HEK293 (cell line): ENCODE results near the gene GEN1.

Experiments used
- CTCF ChIA-PET: fragments of 350-600 bp; formaldehyde crosslinking; extraction: SDS; loops from one replicate; lab custom pipeline; 2021; ENCODE audit warnings: antibody characterized with exemption; lab: Yijun Ruan, JAX
- POLR2A ChIA-PET: fragments of 300-600 bp; formaldehyde crosslinking; extraction: SDS; loops from one replicate; lab custom pipeline; 2020; ENCODE audit warnings: antibody characterized with exemption, inconsistent platforms; lab: Yijun Ruan, JAX
- H3K27ac ChIP-seq: fragments of 200-500 bp; sonication (Bioruptor generic); 2 replicates; pipeline ENCODE4 v1.5.1; 2014; ENCODE audit warnings: low read depth, low read length, control low read depth, inconsistent platforms; ENCODE audit errors: extremely low read depth
- H3K36me3 ChIP-seq, 2 experiments: fragments of 200-500 bp in 1 of 2; sonication (Bioruptor generic) in 1 of 2; 1 replicate in 1 of 2; 2 replicates in 1 of 2; pipeline ENCODE4 v1.5.1; 2014 to 2017; ENCODE audit warnings: inconsistent platforms in 2 of 2, low read length in 2 of 2; ENCODE audit not compliant: control insufficient read depth in 2 of 2, insufficient read depth in 1 of 2
- H3K4me1 ChIP-seq: fragments of 200-500 bp; sonication (Bioruptor generic); 2 replicates; pipeline ENCODE4 v1.5.1; 2014; ENCODE audit warnings: mild to moderate bottlenecking, low read length, inconsistent platforms; ENCODE audit not compliant: control insufficient read depth, insufficient read depth
- H3K4me3 ChIP-seq: 2 replicates; pipeline ENCODE4 v1.5.1; 2011; ENCODE audit warnings: low read depth, mild to moderate bottlenecking, control low read depth, low read length, moderate library complexity
- H3K9me3 ChIP-seq: fragments of 200-500 bp; sonication (Bioruptor generic); 2 replicates; pipeline ENCODE4 v1.5.1; 2014; ENCODE audit warnings: low read depth, low read length, inconsistent platforms; ENCODE audit not compliant: control insufficient read depth, insufficient read depth
- BCL6B ChIP-seq: fragments of 450-650 bp; formaldehyde crosslinking; IDR thresholded peaks from 2 replicates; pipeline ENCODE4 v1.5.1; 2017; ENCODE audit warnings: missing biosample characterization, missing genetic modification characterization
- HOXD13 ChIP-seq: sonication (generic); formaldehyde crosslinking; IDR thresholded peaks from 2 replicates; pipeline ENCODE4 v1.8.0; 2022; ENCODE audit warnings: missing genetic modification reagents, borderline replicate concordance
- IKZF3 ChIP-seq: fragments of 450-650 bp; IDR thresholded peaks from 2 replicates; pipeline ENCODE4 v1.5.0; 2018; ENCODE audit warnings: missing biosample characterization, mild to moderate bottlenecking, missing genetic modification characterization, moderate library complexity
- MZF1 ChIP-seq: fragments of 450-650 bp; formaldehyde crosslinking; IDR thresholded peaks from 2 replicates; pipeline ENCODE4 v1.5.1; 2017; ENCODE audit warnings: missing biosample characterization, missing genetic modification characterization, borderline replicate concordance
- YY1 ChIP-seq: fragments of 450-650 bp; formaldehyde crosslinking; IDR thresholded peaks from 2 replicates; pipeline ENCODE4 v1.5.1; 2018; ENCODE audit warnings: missing biosample characterization, missing genetic modification characterization
- ZBTB17 ChIP-seq: fragments of 450-650 bp; formaldehyde crosslinking; IDR thresholded peaks from 2 replicates; pipeline ENCODE4 v1.5.1; 2016; ENCODE audit warnings: missing biosample characterization, missing genetic modification characterization
- ZBTB20 ChIP-seq: fragments of 450-650 bp; formaldehyde crosslinking; IDR thresholded peaks from 2 replicates; pipeline ENCODE4 v1.5.1; 2016; ENCODE audit warnings: missing biosample characterization, missing genetic modification characterization
- ZBTB21 ChIP-seq: fragments of 450-650 bp; formaldehyde crosslinking; IDR thresholded peaks from 2 replicates; pipeline ENCODE4 v1.5.1; 2017; ENCODE audit warnings: missing biosample characterization, missing genetic modification characterization
- ZEB2 ChIP-seq: fragments of 450-650 bp; formaldehyde crosslinking; IDR thresholded peaks from 2 replicates; pipeline ENCODE4 v1.5.1; 2016; ENCODE audit warnings: missing biosample characterization, missing genetic modification characterization
- ZNF138 ChIP-seq: fragments of 450-650 bp; formaldehyde crosslinking; IDR thresholded peaks from 2 replicates; pipeline ENCODE4 v1.5.1; 2016; ENCODE audit warnings: missing biosample characterization, missing genetic modification characterization, borderline replicate concordance
- ZNF148 ChIP-seq: fragments of 450-650 bp; formaldehyde crosslinking; IDR thresholded peaks from 2 replicates; pipeline ENCODE4 v1.5.0; 2017; ENCODE audit warnings: missing biosample characterization, missing genetic modification characterization, borderline replicate concordance
- ZNF157 ChIP-seq: fragments of 450-650 bp; formaldehyde crosslinking; IDR thresholded peaks from 2 replicates; pipeline ENCODE4 v1.5.1; 2016; ENCODE audit warnings: missing biosample characterization, missing genetic modification characterization
- ZNF169 ChIP-seq: fragments of 450-650 bp; formaldehyde crosslinking; IDR thresholded peaks from 2 replicates; pipeline ENCODE4 v1.5.1; 2016; ENCODE audit warnings: missing biosample characterization, missing genetic modification characterization
- ZNF18 ChIP-seq: fragments of 450-650 bp; formaldehyde crosslinking; IDR thresholded peaks from 2 replicates; pipeline ENCODE4 v1.5.1; 2016; ENCODE audit warnings: missing biosample characterization, missing genetic modification characterization
- ZNF184 ChIP-seq: fragments of 450-650 bp; IDR thresholded peaks from 2 replicates; pipeline ENCODE4 v1.5.1; 2018; ENCODE audit warnings: missing biosample characterization, mild to moderate bottlenecking, missing genetic modification characterization
- ZNF19 ChIP-seq: fragments of 450-650 bp; formaldehyde crosslinking; IDR thresholded peaks from 2 replicates; pipeline ENCODE4; 2016; ENCODE audit warnings: missing biosample characterization, missing genetic modification characterization, low read depth
- ZNF23 ChIP-seq: fragments of 450-650 bp; formaldehyde crosslinking; IDR thresholded peaks from 2 replicates; pipeline ENCODE4 v1.5.1; 2016; ENCODE audit warnings: missing biosample characterization, missing genetic modification characterization, borderline replicate concordance
- ZNF292 ChIP-seq: fragments of 450-650 bp; formaldehyde crosslinking; IDR thresholded peaks from 2 replicates; pipeline ENCODE4 v1.5.1; 2016; ENCODE audit warnings: low read depth, missing biosample characterization, missing genetic modification characterization, borderline replicate concordance
- ZNF391 ChIP-seq: fragments of 450-650 bp; formaldehyde crosslinking; IDR thresholded peaks from 2 replicates; pipeline ENCODE4 v1.5.1; 2016; ENCODE audit warnings: low read depth, missing biosample characterization, missing genetic modification characterization, borderline replicate concordance
- ZNF423 ChIP-seq: fragments of 450-650 bp; formaldehyde crosslinking; IDR thresholded peaks from 2 replicates; pipeline ENCODE4 v1.5.1; 2016; ENCODE audit warnings: missing biosample characterization, missing genetic modification characterization
- ZNF426 ChIP-seq: fragments of 450-650 bp; formaldehyde crosslinking; IDR thresholded peaks from 2 replicates; pipeline ENCODE4 v1.5.1; 2017; ENCODE audit warnings: missing biosample characterization, missing genetic modification characterization, mild to moderate bottlenecking, inconsistent platforms, moderate library complexity
- ZNF529 ChIP-seq: fragments of 450-650 bp; formaldehyde crosslinking; IDR thresholded peaks from 2 replicates; pipeline ENCODE4 v1.5.1; 2017; ENCODE audit warnings: missing genetic modification characterization, missing biosample characterization; ENCODE audit not compliant: insufficient replicate concordance
- ZNF549 ChIP-seq: fragments of 450-650 bp; IDR thresholded peaks from 2 replicates; pipeline ENCODE4 v1.5.1; 2018; ENCODE audit warnings: missing biosample characterization, missing genetic modification characterization, mild to moderate bottlenecking, inconsistent platforms, moderate library complexity
- ZNF561 ChIP-seq: fragments of 450-650 bp; IDR thresholded peaks from 2 replicates; pipeline ENCODE4 v1.5.1; 2018; ENCODE audit warnings: missing biosample characterization, missing genetic modification characterization, borderline replicate concordance
- ZNF571 ChIP-seq: fragments of 450-650 bp; formaldehyde crosslinking; IDR thresholded peaks from 2 replicates; pipeline ENCODE4 v1.5.0; 2017; ENCODE audit warnings: missing biosample characterization, missing genetic modification characterization
- ZNF596 ChIP-seq: fragments of 450-650 bp; IDR thresholded peaks from 2 replicates; pipeline ENCODE4 v1.5.0; 2018; ENCODE audit warnings: missing biosample characterization, mild to moderate bottlenecking, missing genetic modification characterization, moderate library complexity
- ZNF654 ChIP-seq: fragments of 450-650 bp; formaldehyde crosslinking; IDR thresholded peaks from 2 replicates; pipeline ENCODE4 v1.5.1; 2016; ENCODE audit warnings: low read depth, missing biosample characterization, missing genetic modification characterization
- ZSCAN23 ChIP-seq: fragments of 450-650 bp; formaldehyde crosslinking; IDR thresholded peaks from 2 replicates; pipeline ENCODE4 v1.5.1; 2016; ENCODE audit warnings: missing biosample characterization, missing genetic modification characterization

The GEN1 gene

GRCh38 chr2:17748745-17749144, 5.2 kb upstream of the GEN1 start (continued):
- TF ChIP-seq ZNF148 (tag by site-specific recombination) (no peak), ZBTB21 (tag by site-specific recombination) (no peak), ZBTB17 (no peak), ZNF391 (no peak)

- H3K4me1 ChIP-seq, result peaks cover 11% of the 10 kb centered on the region
- H3K27ac ChIP-seq, result no peak overlapping the region
- H3K9me3 ChIP-seq, result no peaks in the 10 kb centered on the region
- H3K36me3 ChIP-seq, result peaks cover 0 to 7% of the 10 kb centered on the region in 2 experiments; a peak in 2 of 3 replicates
- H3K4me3 ChIP-seq, result no peak overlapping the region
- no peak for TF ChIP-seq ZNF654 (tag by site-specific recombination)
- TF ChIP-seq ZNF549 (tag by site-specific recombination), result no peak
- TF ChIP-seq ZNF184 (tag by site-specific recombination), result no peak
- TF ChIP-seq BCL6B (tag by site-specific recombination), result no peak
- no peak for TF ChIP-seq ZNF571 (tag by site-specific recombination)
- TF ChIP-seq ZNF19, result no peak
- TF ChIP-seq ZNF596 (tag by site-specific recombination), result no peak
- TF ChIP-seq ZNF18 (tag by site-specific recombination), result no peak
- ChIA-PET CTCF (interaction anchor here (0.6 kb wide), 1 partner anchor 1881 kb away, joined by 4 read pairs; no protein-coding TSS in a partner anchor), POLR2A (no interaction called here)
Observed at GRCh38 chr2:17749753-17750438, 4.0 kb upstream of the GEN1 start.

- Histone ChIP-seq H3K9me3 (no peaks in the 10 kb centered on the region), H3K4me1 (peaks cover 21% of the 10 kb centered on the region), H3K27ac (no peak overlapping the region)
- ChIA-PET POLR2A (no interaction called here), CTCF (no interaction called here)
- TF ChIP-seq ZNF157, result no peak
- TF ChIP-seq ZNF138 (tag by site-specific recombination), result no peak
- TF ChIP-seq ZSCAN23 (tag by site-specific recombination), result no peak
- TF ChIP-seq ZNF23, result no peak
- no peak for TF ChIP-seq ZEB2 (tag by site-specific recombination)
- no peak for TF ChIP-seq HOXD13 (CRISPR knock-in tag)
- TF ChIP-seq ZNF292 (tag by site-specific recombination), result no peak
- no peak for TF ChIP-seq ZNF426
- no peak for TF ChIP-seq ZNF529 (tag by site-specific recombination)
- TF ChIP-seq IKZF3 (tag by site-specific recombination), result no peak
- TF ChIP-seq MZF1 (tag by site-specific recombination), result no peak
- no peak for TF ChIP-seq ZNF423 (tag by site-specific recombination)
- no peak for TF ChIP-seq ZBTB20 (tag by site-specific recombination)
- no peak for TF ChIP-seq ZNF561
- TF ChIP-seq YY1, result no peak
- no peak for TF ChIP-seq ZNF169 (tag by site-specific recombination)
- TF ChIP-seq ZBTB17, result no peak
- TF ChIP-seq, all 188 proteins: peak for 0
- peak overlapping the region; percentile 68 for H3K4me3 ChIP-seq
- H3K36me3 ChIP-seq, result no peaks in the 10 kb centered on the region; a peak in 1 of 3 replicates
Observed at GRCh38 chr2:17752246-17752645, 1.7 kb upstream of the GEN1 start.
